Panc1 (cell line): Measurements from ENCODE around the gene COA8. TPM values are rescaled to one million over a fixed set of nuclear protein-coding genes. Genes with fewer than 3 reads are reported as not detected.

Experiments
- ATAC-seq: fragments of 200-7000 bp; cut with Tn5 transposase; 2 replicates; pipeline ENCODE4 v1.9.1; 2020; ENCODE audit warnings: mild to moderate bottlenecking, moderate library complexity
- BruUV-seq: library from RNA; stranded (reverse); fragments of 400-500 nt; replicated peaks from 2 replicates; lab custom pipeline; 2021; lab: Mats Ljungman, UMichigan
- CTCF ChIA-PET: fragments of 300-600 bp; sonication (Branson Sonifier 250); formaldehyde crosslinking; loops from one replicate; lab custom pipeline; 2022; ENCODE audit warnings: antibody characterized with exemption; lab: Charles Lee
- POLR2A ChIA-PET: fragments of 300-600 bp; sonication (Branson Sonifier 250); formaldehyde crosslinking; loops from one replicate; lab custom pipeline; 2022; ENCODE audit warnings: antibody characterized with exemption; lab: Charles Lee
- DNase-seq: peaks from one replicate; pipeline ENCODE4 v3.0.0-alpha.2; 2010; ENCODE audit warnings: low read depth, low spot score
- H3K27ac ChIP-seq: 2 replicates; pipeline ENCODE4 v1.5.1; 2011; ENCODE audit warnings: mild to moderate bottlenecking, low read length, inconsistent platforms
- H3K27me3 ChIP-seq: fragments of 200-500 bp; sonication (Bioruptor generic); 2 replicates; pipeline ENCODE4 v1.6.0; 2014; ENCODE audit warnings: low read length, inconsistent platforms; ENCODE audit not compliant: control insufficient read depth, insufficient read depth
- H3K36me3 ChIP-seq: fragments of 200-500 bp; sonication (Bioruptor generic); 2 replicates; pipeline ENCODE4 v1.5.1; 2014; ENCODE audit warnings: inconsistent platforms, mild to moderate bottlenecking, low read length, moderate library complexity; ENCODE audit not compliant: control insufficient read depth, insufficient read depth
- H3K4me1 ChIP-seq: 2 replicates; pipeline ENCODE4 v1.5.1; 2011; ENCODE audit warnings: inconsistent platforms, mild to moderate bottlenecking, low read length, moderate library complexity; ENCODE audit not compliant: control insufficient read depth, insufficient read depth
- H3K4me3 ChIP-seq, 2 experiments: 2 replicates each; pipeline ENCODE4 v1.5.1; 2011 to 2012; ENCODE audit warnings: low read depth in 2 of 2, low read length in 2 of 2, mild to moderate bottlenecking in 2 of 2, inconsistent platforms in 1 of 2, moderate library complexity in 1 of 2
- H3K9me3 ChIP-seq: fragments of 200-500 bp; sonication (Bioruptor generic); 2 replicates; pipeline ENCODE4 v1.5.1; 2014; ENCODE audit warnings: low read depth, mild to moderate bottlenecking, inconsistent platforms, low read length, moderate library complexity; ENCODE audit not compliant: control insufficient read depth, insufficient read depth
- CTCF ChIP-seq: fragments of 450-650 bp; IDR thresholded peaks from 2 replicates; pipeline ENCODE4 v1.5.1; 2017; ENCODE audit warnings: mild to moderate bottlenecking
- POLR2AphosphoS5 ChIP-seq: IDR thresholded peaks from 2 replicates; pipeline ENCODE4 v1.6.1; 2012; ENCODE audit warnings: mild to moderate bottlenecking, low read depth, low read length, moderate library complexity
- REST ChIP-seq, 2 experiments: IDR thresholded peaks; 2 replicates each; pipeline ENCODE4 v1.6.1; 2011 to 2012; ENCODE audit warnings: low read depth in 2 of 2, control low read depth in 1 of 2, low read length in 1 of 2, mild to moderate bottlenecking in 1 of 2, moderate library complexity in 1 of 2; ENCODE audit not compliant: insufficient read depth in 1 of 2
- in situ Hi-C: cut with HindIII; loops from 2 replicates; pipeline ENCODE4 v1.10.0; 2016; ENCODE audit warnings: low sequenced_read_pairs, low pct_unique_long_range_greater_than_20kb
- intact Hi-C: fragments of 100-400 bp; cut with micrococcal nuclease; formaldehyde crosslinking; loops from one replicate; pipeline ENCODE4 v1.10.0; 2022; ENCODE audit not compliant: unreplicated experiment
- total RNA-seq: library from RNA; stranded (reverse); gene quantifications from one replicate; pipeline ENCODE4 v1.2.1, GENCODE V29; 2021; ENCODE audit not compliant: unreplicated experiment

Gene COA8
- total RNA-seq, 1 experiment from 2014 or later: 42.2 TPM

GRCh38 chr14:103538291-103539055 lies 24.3 kb upstream of the COA8 start:
- H3K4me1 ChIP-seq: peaks cover 51% of the 10 kb centered on the region

GRCh38 chr14:103539056-103539825 lies 23.5 kb upstream of the COA8 start:
- H3K36me3 ChIP-seq: no peaks in the 10 kb centered on the region
- no TSS peak for BruUV-seq
- DNase-seq (no peak), ATAC-seq (no peak)
- H3K27ac ChIP-seq: 0 out of 2 replicates have a peak overlapping the region, but pooled peaks have one; percentile 39
- H3K4me3 ChIP-seq: no peak overlapping the region
- no peaks in the 10 kb centered on the region for H3K9me3 ChIP-seq
- ChIA-PET CTCF (interaction anchor here (0.9 kb wide), 1 partner anchor 21 kb away, joined by 3 read pairs; no protein-coding TSS in a partner anchor), POLR2A (interaction anchor here (0.9 to 1.2 kb wide), 2 partner anchors 9 to 20 kb away, joined by 4 read pairs; no protein-coding TSS in a partner anchor)
- no peak for TF ChIP-seq CTCF
- TF ChIP-seq POLR2AphosphoS5: peak; percentile 12; the same call in 1 of the 2 replicates
- in situ Hi-C loops (no loop called here), intact Hi-C loops (no loop called here)
- peaks cover 56% of the 10 kb centered on the region for H3K4me1 ChIP-seq
- no peaks in the 10 kb centered on the region for H3K27me3 ChIP-seq

More at GRCh38 chr14:103538291-103539055, 24.3 kb upstream of the COA8 start:
- POLR2A ChIA-PET: interaction anchor here (0.9 to 1.2 kb wide), 2 partner anchors 8 to 19 kb away, joined by 4 read pairs; no protein-coding TSS in a partner anchor
- Histone ChIP-seq H3K4me3 (no peak overlapping the region), H3K27ac (peak overlapping the region; percentile 54; the same call in 1 of the 2 replicates), H3K27me3 (no peaks in the 10 kb centered on the region), H3K36me3 (no peaks in the 10 kb centered on the region), H3K9me3 (no peaks in the 10 kb centered on the region)
- BruUV-seq: no TSS peak
- in situ Hi-C loops (no loop called here), intact Hi-C loops (no loop called here)
- DNase-seq (no peak), ATAC-seq (peak; percentile 10)
- peak; percentile 33 for TF ChIP-seq POLR2AphosphoS5
- no peak for TF ChIP-seq REST (IDR thresholded peaks at IDR 0.05; ENCODE audit: insufficient read depth in 1 of 2, low read depth in 2 of 2, low read length in 1 of 2)
- CTCF ChIA-PET: interaction anchor here (0.5 to 0.9 kb wide), 2 partner anchors 20 to 381 kb away, joined by 3 to 4 read pairs; no protein-coding TSS in a partner anchor
